Stimulated activated CD8-positive, alpha-beta memory T cell treated with anti-CD3 and anti-CD28 coated beads, Interleukin-12 subunit alpha, Interleukin-12 subunit beta, amount 100 ng/mL, for 24 hours (primary cell): Measurements from ENCODE around the gene LRRC27.
"Not testable (repeated sequence)": the region's sequence is repeated elsewhere in the genome, so short reads cannot be mapped to it uniquely, and the experiment has no call there.

ENCODE experiments used
- DNase-seq: peaks from one replicate; pipeline ENCODE4 v3.0.0-alpha.2; 2020; ENCODE audit errors: extremely low read depth

The LRRC27 gene

DNA sequence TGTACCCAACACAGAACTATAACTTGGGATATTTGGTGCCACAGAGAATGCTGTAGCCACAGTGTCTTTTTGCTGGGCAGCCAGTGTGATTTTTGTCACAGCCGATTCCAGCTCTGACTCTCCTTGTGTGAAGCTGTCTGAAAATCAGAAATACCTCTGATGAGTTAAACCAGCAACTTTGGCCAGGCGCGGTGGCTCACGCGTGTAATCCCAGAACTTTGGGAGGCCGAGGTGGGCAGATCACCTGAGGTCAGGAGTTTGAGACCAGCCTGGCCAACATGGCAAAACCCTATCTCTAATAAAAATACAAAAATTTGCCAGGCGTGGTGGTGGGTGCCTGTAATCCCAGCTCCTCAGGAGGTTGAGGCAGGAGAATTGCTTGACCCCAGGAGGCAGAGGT is 5.9 kb downstream of the LRRC27 start:
- not testable (repeated sequence) for DNase-seq

DNA sequence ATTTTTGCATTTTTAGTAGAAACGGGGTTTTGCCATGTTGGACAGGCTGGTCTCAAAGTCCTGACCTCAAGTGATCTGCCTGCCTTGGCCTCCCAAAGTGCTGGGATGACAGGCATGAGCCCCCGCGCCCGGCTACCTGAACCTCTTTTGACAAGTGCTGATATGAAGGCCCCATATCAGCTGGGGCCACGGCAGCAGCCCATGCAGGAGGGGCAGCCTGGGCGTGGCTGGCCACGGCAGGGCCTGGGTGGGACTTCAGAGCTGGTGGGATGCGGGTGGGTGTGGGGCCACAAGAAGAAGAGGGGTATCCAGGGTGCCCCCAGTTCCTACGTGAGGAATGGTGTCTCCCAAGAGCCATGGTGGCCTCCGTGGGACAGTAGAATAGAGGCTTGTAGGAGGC is 6.9 kb downstream of the LRRC27 start:
- DNase-seq, result no peak

DNA sequence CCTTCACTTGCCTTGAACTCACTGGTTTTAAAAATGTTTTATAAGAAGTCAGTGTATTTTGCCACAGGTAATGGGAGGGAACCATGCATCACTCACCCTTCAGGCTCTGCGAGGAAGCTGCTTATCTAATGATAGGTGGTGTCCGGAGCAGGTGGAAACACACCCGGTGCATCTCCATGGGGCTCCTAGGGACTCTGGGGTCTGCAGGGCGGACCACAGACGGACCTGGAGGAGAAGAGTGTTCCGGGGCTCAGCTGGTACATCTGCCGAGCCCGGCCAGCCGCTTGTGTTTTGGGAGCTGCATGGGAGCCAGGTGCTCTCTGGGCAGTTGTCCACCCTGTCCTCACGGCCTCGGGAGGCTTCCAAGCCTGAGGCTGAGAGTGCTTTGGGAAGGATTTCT is 7.3 kb downstream of the LRRC27 start:
- DNase-seq, result no peak

DNA sequence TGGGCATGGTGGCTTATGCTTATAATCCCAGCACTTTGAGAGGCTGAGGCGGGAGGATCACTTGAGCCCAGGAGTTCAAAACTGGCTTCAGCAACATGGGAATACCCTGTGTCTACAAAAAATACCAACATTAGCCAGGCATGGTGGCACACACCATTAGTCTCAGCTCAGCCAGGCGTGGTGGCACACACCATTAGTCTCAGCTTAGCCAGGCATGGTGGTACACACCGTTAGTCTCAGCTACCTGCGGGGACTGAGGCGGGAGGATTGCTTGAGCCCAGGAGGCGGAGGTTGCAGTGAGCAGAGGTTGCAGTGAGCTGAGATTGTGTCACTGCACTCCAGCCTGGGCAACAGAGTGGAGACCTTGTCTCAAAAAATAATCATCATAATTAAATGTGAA is 9.0 kb downstream of the LRRC27 start:
- no peak for DNase-seq

DNA sequence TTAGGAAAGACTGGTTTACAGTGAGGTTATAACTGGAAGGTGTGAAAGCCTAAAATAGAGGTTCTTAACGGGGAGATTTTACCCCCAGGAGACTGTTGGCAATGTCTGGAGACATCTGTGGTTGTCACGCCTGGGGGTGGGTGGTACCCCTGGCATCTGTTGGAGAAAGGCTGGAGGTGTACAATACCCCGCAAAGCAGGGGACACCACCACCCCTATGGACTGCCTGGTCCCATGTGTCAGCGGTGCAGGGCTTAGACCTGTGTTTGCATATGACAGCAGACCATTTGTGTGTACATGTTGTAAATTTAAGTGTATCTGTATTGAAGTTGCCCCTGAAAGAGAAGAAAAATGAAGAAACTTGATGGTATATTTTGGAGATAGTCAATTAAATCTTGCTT is 9.8 kb downstream of the LRRC27 start:
- no peak for DNase-seq

DNA sequence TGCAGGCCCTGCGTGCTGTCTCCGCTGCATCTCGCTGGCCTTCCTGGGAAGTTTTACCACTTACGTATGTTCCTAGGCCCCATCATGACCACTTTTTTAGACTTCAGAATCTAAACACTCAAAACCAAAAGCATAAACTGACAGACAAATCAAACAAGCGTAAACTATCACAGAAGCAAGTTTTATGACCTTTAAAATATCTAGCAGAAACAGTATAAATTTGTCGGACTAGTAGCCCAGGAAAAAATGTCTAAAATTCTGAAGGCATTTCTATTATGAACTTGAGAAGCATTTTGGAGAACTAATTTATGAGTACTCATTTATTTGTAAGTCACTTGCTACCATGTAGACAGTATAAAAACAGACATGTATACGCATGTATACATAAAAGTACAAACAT is 10.6 kb downstream of the LRRC27 start:
- no peak for DNase-seq

DNA sequence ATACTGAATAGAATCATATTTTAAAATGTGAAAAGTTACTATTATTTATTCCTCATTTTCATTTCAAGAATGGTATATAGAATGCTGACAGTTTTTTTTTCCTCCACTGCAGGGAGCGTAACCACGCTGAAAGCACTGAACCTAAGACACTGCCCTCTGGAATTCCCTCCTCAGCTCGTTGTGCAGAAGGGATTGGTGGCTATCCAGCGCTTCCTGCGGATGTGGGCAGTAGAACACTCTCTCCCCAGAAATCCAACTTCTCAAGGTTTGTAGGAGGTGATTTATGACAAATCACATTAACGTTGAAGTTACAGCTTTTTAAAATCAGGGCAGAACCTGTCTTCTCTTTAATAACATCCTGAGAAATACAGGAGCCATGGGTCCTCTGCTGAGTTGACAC is 12.4 kb downstream of the LRRC27 start:
- no peak for DNase-seq

DNA sequence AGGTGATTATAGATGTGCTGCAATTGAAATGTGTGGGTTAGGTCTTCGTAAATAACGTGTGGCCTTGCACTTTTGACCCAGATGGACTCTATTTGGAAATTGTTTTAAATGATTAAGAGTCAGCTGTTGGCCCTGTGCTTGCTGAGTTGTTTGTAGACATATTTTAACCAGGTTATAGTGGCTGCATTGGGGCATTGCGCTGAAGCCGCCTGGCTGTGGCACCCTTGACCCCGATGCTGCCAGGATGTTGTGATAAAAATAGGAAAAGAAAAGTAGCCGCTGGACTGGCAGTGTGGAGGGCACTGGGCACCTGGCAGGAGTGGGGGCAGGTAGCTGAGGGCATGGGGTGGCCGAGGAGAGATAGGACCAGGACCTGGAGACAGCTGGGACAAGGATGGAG is 13.4 kb downstream of the LRRC27 start:
- no peak for DNase-seq

DNA sequence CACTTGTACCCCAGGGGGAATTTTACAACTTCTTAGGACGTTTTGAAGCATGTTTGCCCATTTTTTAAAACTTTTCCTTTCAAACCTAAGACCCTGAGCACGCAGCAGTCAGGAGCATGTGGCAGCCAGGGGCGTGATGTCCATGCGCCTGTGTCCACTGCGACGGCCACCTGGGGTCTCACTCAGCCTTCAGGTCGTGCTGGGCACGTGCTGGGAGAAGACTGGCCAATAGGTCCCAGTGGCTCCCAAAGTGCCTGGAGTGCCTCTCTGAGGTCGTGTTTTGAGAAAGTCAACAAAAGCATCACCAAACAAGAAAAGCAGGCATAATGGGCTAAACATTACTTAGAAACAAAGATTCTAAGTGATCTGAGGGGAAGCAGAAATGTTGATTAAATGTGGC is 14.8 kb downstream of the LRRC27 start:
- DNase-seq, result no peak

DNA sequence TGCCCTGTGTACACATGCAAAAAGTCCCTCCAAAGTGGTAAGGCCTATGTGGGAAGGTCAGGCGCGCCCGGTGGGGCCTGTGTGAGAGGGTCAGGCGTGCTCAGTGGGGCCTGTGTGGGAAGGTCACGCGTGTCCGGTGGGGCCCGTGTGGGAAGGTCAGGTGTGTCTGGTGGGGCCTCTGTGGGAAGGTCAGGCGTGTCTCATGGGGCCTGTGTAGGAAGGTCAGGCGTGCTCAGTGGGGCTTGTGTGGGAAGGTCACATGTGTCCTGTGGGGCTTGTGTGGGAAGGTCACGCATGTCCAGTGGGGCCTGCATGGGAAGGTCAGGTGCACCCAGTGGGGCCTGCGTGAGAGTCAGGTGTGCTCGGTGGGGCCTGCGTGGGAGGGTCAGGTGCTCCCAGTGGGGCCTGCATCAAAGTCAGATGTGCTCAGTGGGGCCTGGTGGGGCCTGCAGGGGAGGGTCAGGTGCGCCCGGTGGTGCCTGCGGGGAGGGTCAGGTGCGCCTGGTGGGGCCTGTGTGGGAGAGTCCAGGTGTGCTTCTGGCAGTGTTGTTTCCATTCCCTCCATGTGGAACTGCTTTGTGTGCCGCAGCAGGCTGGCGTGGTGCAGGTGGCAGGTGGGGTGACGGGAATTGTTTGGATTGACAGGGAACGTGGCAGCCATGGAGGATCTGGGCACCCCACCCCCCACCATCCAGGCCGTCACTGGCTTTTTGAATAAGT is 15.4 kb downstream of the LRRC27 start:
- no peak for DNase-seq

DNA sequence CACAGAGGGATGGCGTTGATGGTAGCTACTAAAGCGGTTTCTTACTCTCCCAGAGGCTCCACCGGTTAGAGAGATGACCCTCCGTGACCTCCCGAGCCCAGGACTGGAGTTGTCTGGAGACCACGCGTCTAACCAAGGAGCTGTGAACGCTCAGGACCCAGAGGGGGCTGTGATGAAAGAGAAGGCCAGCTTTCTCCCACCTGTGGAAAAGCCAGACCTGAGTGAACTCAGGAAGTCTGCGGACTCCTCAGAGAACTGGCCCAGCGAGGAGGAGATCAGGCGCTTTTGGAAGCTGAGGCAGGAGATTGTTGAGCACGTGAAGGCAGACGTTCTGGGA is 15.9 kb downstream of the LRRC27 start:
- DNase-seq, result no peak

DNA sequence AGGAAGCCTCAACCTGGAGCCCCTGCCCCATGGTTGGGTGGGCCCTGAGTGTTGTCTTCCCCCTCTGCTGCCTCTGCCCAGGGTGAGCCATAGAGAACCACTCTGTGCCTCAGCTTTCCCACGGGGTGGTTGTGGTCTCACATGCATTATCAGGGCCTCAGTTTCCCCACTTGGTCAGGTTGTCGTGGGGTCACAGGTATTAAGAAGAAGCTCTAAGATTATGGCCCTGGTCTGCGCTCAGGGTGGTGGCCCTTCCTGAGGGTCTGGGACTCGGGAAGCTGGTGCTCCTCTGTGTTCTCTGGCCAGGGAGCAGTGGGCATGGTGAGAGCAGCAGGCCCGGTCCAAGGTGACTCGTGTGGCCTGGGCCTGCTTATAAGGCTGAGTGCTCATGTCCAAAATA is 17.8 kb downstream of the LRRC27 start:
- DNase-seq, result no peak

DNA sequence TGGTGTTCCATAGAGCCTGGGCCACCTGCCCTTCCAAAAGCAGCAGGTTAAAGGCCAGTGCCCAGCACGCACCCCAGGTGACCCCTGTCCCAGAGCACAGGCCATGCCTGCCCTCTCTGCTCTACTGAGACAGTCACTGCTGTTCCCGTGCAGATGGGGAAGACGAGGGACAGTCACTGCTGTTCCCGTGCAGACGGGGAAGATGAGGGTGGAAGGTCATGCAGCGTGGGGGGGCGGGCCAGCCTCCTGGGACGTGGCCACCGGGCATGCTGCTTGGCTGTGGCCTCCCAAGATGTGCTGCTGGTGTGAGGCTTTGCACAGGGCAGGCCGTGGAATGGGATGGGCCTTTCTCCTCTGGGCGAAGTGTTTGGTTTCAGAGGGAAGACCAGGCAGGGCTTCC is 18.4 kb downstream of the LRRC27 start:
- no peak for DNase-seq

DNA sequence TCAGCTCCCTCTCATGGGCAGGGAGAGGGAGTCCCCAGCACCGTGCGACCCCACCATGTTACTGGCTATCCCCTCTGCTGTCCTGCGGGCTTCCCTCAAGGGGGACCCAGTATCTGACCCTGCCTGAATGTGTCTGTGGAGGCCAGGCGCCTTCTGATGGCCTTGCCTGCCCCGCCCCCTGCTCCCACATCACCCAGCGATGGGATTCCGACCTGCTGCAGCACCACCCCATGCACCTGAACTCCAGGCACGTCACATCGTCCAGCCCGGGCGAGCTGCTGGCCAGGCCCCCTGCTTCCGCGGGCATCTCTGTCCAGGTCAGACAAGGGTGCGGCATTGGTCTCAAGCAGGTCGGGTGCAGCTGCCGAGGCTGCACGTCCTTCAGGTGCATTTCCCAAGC is 19.0 kb downstream of the LRRC27 start:
- DNase-seq, result no peak

DNA sequence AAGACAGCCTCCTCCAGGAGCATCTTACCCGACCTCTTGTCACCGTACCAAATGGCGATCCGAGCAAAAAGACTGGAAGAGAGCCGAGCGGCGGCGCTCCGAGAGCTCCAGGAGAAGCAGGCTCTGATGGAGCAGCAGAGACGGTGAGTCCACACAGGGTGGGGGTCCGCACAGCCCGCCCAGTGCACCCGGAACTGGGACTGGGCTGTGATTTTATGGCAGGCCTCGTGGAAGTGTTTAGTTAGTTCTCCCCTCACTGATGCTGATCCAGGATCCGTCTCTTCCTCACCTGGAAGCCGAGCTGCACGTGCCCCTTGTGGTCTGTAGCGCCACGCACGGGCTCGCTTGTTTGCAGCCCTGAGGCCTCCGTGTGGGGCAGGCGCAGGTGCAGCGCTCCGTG is 19.6 kb downstream of the LRRC27 start:
- no peak for DNase-seq

DNA sequence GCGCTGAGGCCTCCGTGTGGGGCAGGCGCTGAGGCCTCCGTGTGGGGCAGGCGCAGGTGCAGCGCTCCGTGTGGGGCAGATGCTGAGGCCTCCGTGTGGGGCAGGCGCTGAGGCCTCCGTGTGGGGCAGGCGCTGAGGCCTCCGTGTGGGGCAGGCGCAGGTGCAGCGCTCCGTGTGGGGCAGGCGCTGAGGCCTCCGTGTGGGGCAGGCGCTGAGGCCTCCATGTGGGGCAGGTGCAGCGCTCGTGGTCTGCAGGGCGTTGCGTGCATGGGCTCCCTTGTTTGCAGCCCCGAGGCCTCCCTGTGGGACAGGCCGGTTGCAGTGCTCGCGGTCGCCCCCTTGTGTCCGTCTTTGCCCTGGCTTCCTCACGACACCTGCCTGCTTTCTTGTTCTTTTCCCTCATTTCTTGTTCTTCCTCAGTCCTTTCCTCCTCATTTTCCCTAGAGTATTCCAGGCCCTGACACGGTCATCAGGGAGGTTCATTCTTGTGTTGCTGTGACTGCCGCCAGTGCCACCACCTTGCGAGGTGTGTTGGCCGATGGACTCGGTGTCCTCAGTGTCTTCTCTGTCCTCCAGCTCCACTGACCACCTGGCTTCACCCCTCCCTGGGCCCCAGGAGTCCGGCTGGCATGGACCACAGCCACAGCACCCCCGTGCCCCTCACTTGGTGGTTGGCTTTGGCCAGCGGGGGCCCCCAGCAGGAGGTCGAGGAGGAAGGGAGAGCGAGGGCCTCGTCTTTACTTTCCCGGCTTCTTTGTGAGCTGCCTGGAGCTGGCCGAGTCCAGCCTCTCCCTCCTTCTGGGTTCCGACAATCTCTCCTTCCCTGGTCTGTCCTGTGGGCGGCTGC is 20.7 kb downstream of the LRRC27 start:
- peak; percentile 51 for DNase-seq

DNA sequence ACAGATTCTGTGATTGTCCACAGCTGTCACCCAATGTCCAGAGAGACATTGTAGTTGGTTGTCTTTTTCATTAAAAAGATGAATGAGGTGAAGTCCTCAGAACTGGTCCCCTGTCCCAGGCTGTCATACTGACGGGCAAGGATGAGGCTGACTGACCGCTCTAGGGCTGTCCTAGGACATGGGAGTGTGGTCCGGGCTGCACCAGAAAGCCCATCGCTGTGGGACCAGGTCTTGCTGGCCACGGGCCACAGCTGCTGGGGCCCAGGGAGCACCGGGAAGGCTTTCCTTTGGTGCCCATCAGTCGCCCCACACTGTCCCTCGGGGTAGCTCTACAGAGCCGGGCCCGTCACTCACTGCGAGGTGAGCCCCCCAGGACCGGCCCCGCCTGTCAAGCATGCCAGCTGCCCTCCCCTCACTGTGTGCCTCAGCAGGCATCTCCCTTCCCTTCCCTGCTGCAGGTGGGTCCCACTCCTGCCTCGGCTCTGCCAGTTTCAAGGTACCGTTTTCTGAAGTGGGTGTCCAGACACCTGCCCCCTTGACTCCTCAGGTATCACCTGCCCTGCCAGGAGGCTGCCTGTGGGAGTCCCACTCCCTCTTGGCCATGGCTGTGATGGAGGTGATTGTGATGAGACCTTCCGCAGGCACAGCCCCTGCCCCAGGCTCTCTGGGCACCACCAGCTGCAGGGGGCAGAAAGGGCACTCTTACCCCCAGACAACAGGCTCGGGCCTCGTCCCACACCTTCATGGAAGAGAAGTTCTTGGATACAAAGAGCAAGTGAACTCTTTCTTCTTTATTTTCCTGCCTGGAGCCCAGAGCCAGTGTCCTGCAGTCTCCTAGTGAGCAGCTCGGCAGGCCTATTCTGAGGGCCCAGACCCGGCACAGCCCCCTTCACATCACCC is 21.7 kb downstream of the LRRC27 start:
- DNase-seq, result no peak

DNA sequence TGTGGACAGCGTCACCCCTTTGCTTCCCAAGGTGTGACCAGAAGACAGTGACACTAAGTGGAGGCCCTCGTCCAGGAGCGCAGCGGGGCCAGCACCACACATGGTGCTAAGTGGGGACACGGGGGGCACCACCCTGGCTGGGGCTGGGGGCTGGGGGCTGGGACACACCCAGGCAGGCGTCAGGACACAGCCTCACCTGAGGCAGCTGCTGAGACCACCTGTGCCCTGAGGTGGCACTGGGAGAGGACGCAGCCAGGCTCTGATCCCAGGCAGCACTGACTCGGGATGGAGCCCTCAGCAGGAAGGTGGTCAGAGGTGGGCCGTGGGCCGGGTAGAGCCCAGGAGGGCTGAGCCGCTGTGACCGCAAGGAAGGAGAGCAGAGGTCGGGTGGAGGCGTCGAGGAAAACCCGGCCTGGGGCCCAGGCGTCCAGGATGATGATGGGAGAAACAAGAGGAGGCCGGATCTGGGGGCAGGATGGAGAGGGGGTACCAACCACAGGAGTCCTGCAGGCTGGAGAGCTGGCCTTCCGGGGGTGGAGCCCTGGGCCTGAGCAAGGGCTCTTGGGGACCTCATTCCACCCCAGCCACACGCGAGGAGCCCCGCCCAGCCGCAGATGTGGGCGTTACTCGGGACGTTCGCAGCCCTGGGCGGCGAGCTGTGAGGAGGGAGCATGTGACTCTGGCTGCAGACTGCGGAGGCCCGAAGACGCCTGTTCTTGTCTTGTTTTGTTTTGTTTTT is 22.5 kb downstream of the LRRC27 start:
- no peak for DNase-seq

DNA sequence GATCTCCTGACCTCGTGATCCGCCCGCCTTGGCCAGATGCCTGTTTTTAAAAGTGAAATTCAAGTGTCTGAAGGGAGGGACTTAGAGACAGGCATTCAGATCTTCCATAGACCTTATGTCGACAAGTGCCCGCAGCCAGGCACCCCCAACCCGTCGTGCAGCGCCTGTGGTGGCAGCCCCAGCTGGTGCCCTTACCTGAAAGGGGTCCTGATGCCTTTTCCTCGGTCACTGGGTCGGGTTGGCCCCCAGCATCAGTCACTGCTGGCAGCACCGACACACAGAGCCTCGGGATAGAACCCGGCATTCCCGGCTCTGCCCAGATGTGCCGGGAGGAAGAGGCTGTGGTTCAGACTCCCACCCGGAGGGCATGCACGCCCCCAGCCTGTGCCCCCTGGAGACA is 23.3 kb downstream of the LRRC27 start:
- no peak for DNase-seq

DNA sequence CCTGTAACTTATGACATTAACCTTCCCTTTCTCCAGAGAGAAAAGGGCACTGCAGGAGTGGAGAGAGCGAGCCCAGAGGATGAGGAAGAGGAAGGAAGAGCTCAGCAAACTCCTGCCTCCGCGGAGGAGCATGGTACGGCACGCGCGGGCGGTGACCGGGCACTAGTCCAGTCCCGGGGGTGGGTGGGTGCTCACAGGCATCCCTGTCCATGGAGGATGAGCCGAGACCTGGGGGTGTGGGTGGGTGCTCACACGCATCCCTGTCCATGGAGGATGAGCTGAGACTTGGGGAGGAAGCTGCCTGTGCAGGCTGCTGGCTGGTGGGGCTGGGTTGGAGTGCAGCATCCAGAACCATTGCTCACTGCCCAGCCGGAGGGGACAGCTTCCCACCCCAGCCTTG is 23.8 kb downstream of the LRRC27 start:
- no peak for DNase-seq

DNA sequence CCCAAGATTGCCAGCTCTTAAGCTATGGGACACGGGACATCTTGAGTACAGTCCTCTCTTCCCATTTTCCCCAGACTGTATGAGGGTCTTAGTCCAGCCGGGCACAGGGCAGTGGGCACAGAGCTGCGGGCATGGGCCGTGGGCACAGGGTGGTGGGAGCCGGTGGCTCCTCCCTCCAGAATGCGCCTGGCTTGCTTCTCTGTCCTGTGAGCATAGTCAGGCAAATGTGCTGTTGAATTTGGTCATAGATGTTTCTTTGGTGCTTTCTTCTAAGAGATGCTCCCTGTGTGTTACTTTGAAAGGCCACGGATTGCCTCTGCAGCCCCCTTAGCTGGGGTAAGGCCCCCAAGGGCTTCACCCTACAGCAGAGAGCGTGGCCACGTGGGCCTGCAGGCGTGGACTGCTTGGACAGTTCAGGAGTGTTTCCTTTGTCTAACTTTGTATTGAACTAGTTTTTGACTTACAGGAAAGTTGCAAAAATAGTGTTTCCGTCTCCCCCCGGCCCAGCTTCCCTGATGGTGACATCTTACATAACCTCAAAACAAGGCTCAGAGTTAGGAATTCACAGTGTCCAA is 24.7 kb downstream of the LRRC27 start:
- no peak for DNase-seq
